ENCODE measurements around the gene SLC16A2. TPM values are rescaled to one million over a fixed set of nuclear protein-coding genes. Genes with fewer than 3 reads are reported as not detected.

Gene SLC16A2
- polyA plus RNA-seq, 1 of the 3 experiments (the other 2 are of a cell fraction) = 10.9 TPM

DNA sequence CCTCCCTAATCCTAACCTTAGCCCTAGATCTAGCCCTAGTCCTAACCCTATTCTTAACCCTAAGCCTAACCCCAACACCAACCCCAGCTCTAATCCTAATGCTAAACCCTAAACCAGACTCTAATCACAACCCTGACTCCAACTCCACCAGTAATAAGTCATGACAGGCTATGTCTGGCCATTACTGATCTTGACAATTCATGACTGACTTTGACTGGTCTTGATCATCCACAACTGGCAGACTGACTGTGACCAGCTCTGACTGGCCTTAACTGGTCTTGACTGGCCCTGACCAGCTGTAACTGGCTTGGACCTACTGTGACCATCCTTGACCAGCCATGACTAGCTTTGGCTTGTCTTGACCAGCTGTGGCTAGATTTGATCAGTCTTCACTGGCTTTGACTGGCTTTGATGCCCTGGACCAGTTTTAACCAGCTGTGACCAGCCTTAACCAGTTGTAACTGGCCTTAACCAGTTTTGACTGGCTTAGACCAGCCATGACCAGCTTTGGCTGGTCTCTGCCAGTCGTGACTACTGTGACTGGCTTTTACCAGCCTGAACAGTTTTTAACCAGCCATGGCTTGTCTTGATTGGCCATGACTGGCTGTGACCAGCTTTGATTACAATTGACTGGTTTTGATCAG is 124.7 kb downstream of the SLC16A2 start:
- no peak overlapping the region for H3K4me3 ChIP-seq (ENCODE audit: low read depth in 2 of 2, low read length in 1 of 2)
- no peaks in the 10 kb centered on the region for H4K20me1 ChIP-seq (ENCODE audit: insufficient read depth)
- H3K9me2 ChIP-seq = no peaks in the 10 kb centered on the region
- no peak overlapping the region for H2AFZ ChIP-seq (ENCODE audit: low read depth)
- H3K9me3 ChIP-seq = no peaks in the 10 kb centered on the region
- no peaks in the 10 kb centered on the region for H3K36me3 ChIP-seq (replicated peaks in 1 of 2; ENCODE audit: control insufficient read depth in 1 of 2, insufficient read depth in 2 of 2, low read length in 1 of 2)
- POLR2A ChIA-PET = no interaction called here
- H3K4me1 ChIP-seq (ENCODE audit: control insufficient read depth in 1 of 2, insufficient read depth in 2 of 2, low read depth in 1 of 2, low read length in 1 of 2) = no peaks in the 10 kb centered on the region; a peak in 1 of 4 replicates
- no peak overlapping the region for H3K27ac ChIP-seq (ENCODE audit: low read depth in 2 of 2, low read length in 1 of 2)
- no peak for DNase-seq
- CTCF ChIA-PET = interaction anchor here (0.6 to 3.6 kb wide), 3 partner anchors 14 to 164 kb away, joined by 3 to 20 read pairs (median 3); no protein-coding TSS in a partner anchor
- H3K79me2 ChIP-seq (ENCODE audit: insufficient read depth) = no peaks in the 10 kb centered on the region
- WGBS (ENCODE audit: low lambda C conversion rate) = 13% methylated on average over 1 of the region's 1 CpG
- TF ChIP-seq EZH2phosphoT487 (IDR thresholded peaks at IDR 0.05; ENCODE audit: borderline replicate concordance, low read depth) = no peak
- TF ChIP-seq YY1 (IDR thresholded peaks at IDR 0.05; ENCODE audit: low read depth) = no peak
- TF ChIP-seq, protein P1, sequence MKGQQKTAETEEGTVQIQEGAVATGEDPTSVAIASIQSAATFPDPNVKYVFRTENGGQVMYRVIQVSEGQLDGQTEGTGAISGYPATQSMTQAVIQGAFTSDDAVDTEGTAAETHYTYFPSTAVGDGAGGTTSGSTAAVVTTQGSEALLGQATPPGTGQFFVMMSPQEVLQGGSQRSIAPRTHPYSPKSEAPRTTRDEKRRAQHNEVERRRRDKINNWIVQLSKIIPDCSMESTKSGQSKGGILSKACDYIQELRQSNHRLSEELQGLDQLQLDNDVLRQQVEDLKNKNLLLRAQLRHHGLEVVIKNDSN (IDR thresholded peaks at IDR 0.05; ENCODE audit: borderline replicate concordance, low read depth) = no peak
- TF ChIP-seq ELF1 (IDR thresholded peaks at IDR 0.05) = no peak
- TF ChIP-seq NRF1 (IDR thresholded peaks at IDR 0.05; ENCODE audit: low read depth, low read length) = no peak
- no peak for TF ChIP-seq SMC3 (IDR thresholded peaks at IDR 0.05; ENCODE audit: low read depth, low read length)
- TF ChIP-seq TAF1 (IDR thresholded peaks at IDR 0.05; ENCODE audit: borderline replicate concordance, low read depth, low read length) = no peak
- TF ChIP-seq GABPA (IDR thresholded peaks at IDR 0.05; ENCODE audit: low read depth) = no peak
- TF ChIP-seq TCF12 (IDR thresholded peaks at IDR 0.05) = no peak
- no peak for TF ChIP-seq FOSL2 (IDR thresholded peaks at IDR 0.05; ENCODE audit: borderline replicate concordance, low read depth)
- no peak for TF ChIP-seq GATA2 (CRISPR knock-in tag; IDR thresholded peaks at IDR 0.05)
- no peak for TF ChIP-seq NFIC (IDR thresholded peaks at IDR 0.05; ENCODE audit: borderline replicate concordance)
- no peak for TF ChIP-seq FOXJ3 (CRISPR knock-in tag; IDR thresholded peaks at IDR 0.05)
- TF ChIP-seq, protein P2, sequence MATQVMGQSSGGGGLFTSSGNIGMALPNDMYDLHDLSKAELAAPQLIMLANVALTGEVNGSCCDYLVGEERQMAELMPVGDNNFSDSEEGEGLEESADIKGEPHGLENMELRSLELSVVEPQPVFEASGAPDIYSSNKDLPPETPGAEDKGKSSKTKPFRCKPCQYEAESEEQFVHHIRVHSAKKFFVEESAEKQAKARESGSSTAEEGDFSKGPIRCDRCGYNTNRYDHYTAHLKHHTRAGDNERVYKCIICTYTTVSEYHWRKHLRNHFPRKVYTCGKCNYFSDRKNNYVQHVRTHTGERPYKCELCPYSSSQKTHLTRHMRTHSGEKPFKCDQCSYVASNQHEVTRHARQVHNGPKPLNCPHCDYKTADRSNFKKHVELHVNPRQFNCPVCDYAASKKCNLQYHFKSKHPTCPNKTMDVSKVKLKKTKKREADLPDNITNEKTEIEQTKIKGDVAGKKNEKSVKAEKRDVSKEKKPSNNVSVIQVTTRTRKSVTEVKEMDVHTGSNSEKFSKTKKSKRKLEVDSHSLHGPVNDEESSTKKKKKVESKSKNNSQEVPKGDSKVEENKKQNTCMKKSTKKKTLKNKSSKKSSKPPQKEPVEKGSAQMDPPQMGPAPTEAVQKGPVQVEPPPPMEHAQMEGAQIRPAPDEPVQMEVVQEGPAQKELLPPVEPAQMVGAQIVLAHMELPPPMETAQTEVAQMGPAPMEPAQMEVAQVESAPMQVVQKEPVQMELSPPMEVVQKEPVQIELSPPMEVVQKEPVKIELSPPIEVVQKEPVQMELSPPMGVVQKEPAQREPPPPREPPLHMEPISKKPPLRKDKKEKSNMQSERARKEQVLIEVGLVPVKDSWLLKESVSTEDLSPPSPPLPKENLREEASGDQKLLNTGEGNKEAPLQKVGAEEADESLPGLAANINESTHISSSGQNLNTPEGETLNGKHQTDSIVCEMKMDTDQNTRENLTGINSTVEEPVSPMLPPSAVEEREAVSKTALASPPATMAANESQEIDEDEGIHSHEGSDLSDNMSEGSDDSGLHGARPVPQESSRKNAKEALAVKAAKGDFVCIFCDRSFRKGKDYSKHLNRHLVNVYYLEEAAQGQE (IDR thresholded peaks at IDR 0.05; ENCODE audit: low read depth, low read length) = no peak
- TF ChIP-seq MXI1 (IDR thresholded peaks at IDR 0.05; ENCODE audit: low read depth, low read length) = no peak
- TF ChIP-seq CHD2 (IDR thresholded peaks at IDR 0.05; ENCODE audit: low read length, partially characterized antibody) = no peak
- TF ChIP-seq RCOR1 (IDR thresholded peaks at IDR 0.05; ENCODE audit: low read length) = no peak
- TF ChIP-seq, protein P3, sequence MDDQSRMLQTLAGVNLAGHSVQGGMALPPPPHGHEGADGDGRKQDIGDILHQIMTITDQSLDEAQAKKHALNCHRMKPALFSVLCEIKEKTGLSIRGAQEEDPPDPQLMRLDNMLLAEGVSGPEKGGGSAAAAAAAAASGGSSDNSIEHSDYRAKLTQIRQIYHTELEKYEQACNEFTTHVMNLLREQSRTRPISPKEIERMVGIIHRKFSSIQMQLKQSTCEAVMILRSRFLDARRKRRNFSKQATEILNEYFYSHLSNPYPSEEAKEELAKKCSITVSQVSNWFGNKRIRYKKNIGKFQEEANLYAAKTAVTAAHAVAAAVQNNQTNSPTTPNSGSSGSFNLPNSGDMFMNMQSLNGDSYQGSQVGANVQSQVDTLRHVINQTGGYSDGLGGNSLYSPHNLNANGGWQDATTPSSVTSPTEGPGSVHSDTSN (IDR thresholded peaks at IDR 0.05) = no peak
- TF ChIP-seq RAD21 (IDR thresholded peaks at IDR 0.05; ENCODE audit: low read length) = no peak
- H3K27me3 ChIP-seq (ENCODE audit: insufficient read depth) = no peaks in the 10 kb centered on the region
- H3K4me2 ChIP-seq = no peak overlapping the region
- H3K9ac ChIP-seq = no peak overlapping the region
- peaks cover 4% of the 10 kb centered on the region for H3F3A ChIP-seq (replicated peaks; ENCODE audit: insufficient read depth)
